Transverse colon (tissue), 4 donors: Measurements from ENCODE around the gene B4GALNT4. TPM values are rescaled to one million over a fixed set of nuclear protein-coding genes. Genes with fewer than 3 reads are reported as not detected.
"Not testable (repeated sequence)": the region's sequence is repeated elsewhere in the genome, so short reads cannot be mapped to it uniquely, and the experiment has no call there.

Experiments
- DNase-seq: peaks from one replicate; pipeline ENCODE4 v3.0.0-alpha.2; 2019
- H3K27ac ChIP-seq, 4 donors: fragments of 200-600 bp; sonication (generic); 2 replicates each; pipeline ENCODE4 v1.5.1; 2016 to 2018; ENCODE audit warnings: inconsistent platforms in 4 of 4
- H3K27me3 ChIP-seq: fragments of 200-600 bp; sonication (generic); 2 replicates; pipeline ENCODE4 v1.5.1; 2017; ENCODE audit warnings: inconsistent platforms
- H3K36me3 ChIP-seq, 4 donors: fragments of 200-600 bp; sonication (generic); 2 replicates each; pipeline ENCODE4 v1.5.1; 2017 to 2019; ENCODE audit warnings: inconsistent platforms in 4 of 4
- H3K4me1 ChIP-seq, 4 donors: fragments of 200-600 bp; sonication (generic); 2 replicates each; pipeline ENCODE4 v1.5.1; 2017 to 2020; ENCODE audit warnings: inconsistent platforms in 4 of 4
- H3K4me3 ChIP-seq, 4 donors: fragments of 200-600 bp; sonication (generic); 1 replicate in 1 of 4; 2 replicates in 3 of 4; pipeline versions ENCODE4 v1.5.1 to v1.6.1; 2017 to 2019; ENCODE audit warnings: inconsistent platforms in 4 of 4
- H3K9me3 ChIP-seq, 2 donors: fragments of 200-600 bp; sonication (generic); 2 replicates each; pipeline ENCODE4 v1.5.1; 2017 to 2019; ENCODE audit warnings: inconsistent platforms in 2 of 2
- CTCF ChIP-seq, 5 experiments: fragments of 200-600 bp in 3 of 5; fragments of 450-650 bp in 2 of 5; sonication (generic) in 3 of 5; IDR thresholded peaks; 1 replicate in 2 of 5; 2 replicates in 3 of 5; pipeline ENCODE4 v1.5.1; 2016 to 2017; ENCODE audit warnings: antibody characterized with exemption in 5 of 5, inconsistent platforms in 3 of 5, mild to moderate bottlenecking in 2 of 5, moderate library complexity in 1 of 5
- EP300 ChIP-seq: sonication (generic); formaldehyde crosslinking; IDR thresholded peaks from one replicate; pipeline ENCODE4 v1.6.1; 2017; ENCODE audit warnings: antibody characterized with exemption, low read depth
- POLR2A ChIP-seq: fragments of 450-650 bp; IDR thresholded peaks from one replicate; pipeline ENCODE4 v1.6.1; 2016; ENCODE audit warnings: antibody characterized with exemption, mild to moderate bottlenecking, moderate library complexity
- POLR2AphosphoS5 ChIP-seq, 3 donors: sonication (generic); formaldehyde crosslinking; IDR thresholded peaks; one replicate each; pipeline ENCODE4 v1.6.1; 2016; ENCODE audit warnings: antibody characterized with exemption in 3 of 3
- WGBS, 2 donors: methylation state at CpG; one replicate each; pipeline ENCODE4 v1.1.5; 2018; ENCODE audit warnings: low coverage in 1 of 2; 5-methylcytosine and 5-hydroxymethylcytosine counted together
- in situ Hi-C, 4 donors: fragments of 200-750 bp; cut with MboI; loops; one replicate each; pipeline versions ENCODE4 v1.15.0 to v1.15.1; 2017; ENCODE audit warnings: low sequenced_read_pairs in 3 of 4, low pct_ligation_motif_present in 1 of 4, low pct_unique_long_range_greater_than_20kb in 1 of 4
- intact Hi-C: fragments of 100-400 bp; cut with DNase I; formaldehyde crosslinking; loops from one replicate; pipeline ENCODE4 v1.15.1; 2023; ENCODE audit warnings: low total_unique reads
- total RNA-seq, 4 donors: library from RNA; depleted of rRNA; stranded (reverse); fragments of >200 nt; gene quantifications; one replicate each; pipeline ENCODE4 v1.1.0, GENCODE V29; 2016

Gene B4GALNT4
- total RNA-seq, 4 donors from 2014 or later = 0.82 to 3.0 (median 1.3) TPM; not detected in 1

- H3K9me3 ChIP-seq = no peaks in the 10 kb centered on the region
- peaks cover 21% of the 10 kb centered on the region for H3K27me3 ChIP-seq
- no peaks in the 10 kb centered on the region for H3K36me3 ChIP-seq
- DNase-seq = no peak
- in situ Hi-C loops = no loop called here
- H3K4me1 ChIP-seq = peaks cover 0 to 20% (median 7%) of the 10 kb centered on the region in 4 donors
- intact Hi-C loops = no loop called here
- 91% methylated on average over 20 of the region's 21 CpGs; no CpG with 5 or more reads in 1 of the 2 donors for WGBS, 2 donors
- H3K27ac ChIP-seq = no peak overlapping the region
- H3K4me3 ChIP-seq = no peak overlapping the region
- TF ChIP-seq CTCF (IDR thresholded peaks at IDR 0.05) = no peak
- TF ChIP-seq POLR2A = no peak
- TF ChIP-seq EP300 = no peak
- TF ChIP-seq POLR2AphosphoS5 (IDR thresholded peaks at IDR 0.05) = no peak
Observed at GRCh38 chr11:420911-421321, 51.6 kb downstream of the B4GALNT4 start.

- TF ChIP-seq POLR2A (no peak), POLR2AphosphoS5 (IDR thresholded peaks at IDR 0.05) (no peak), EP300 (no peak), CTCF (IDR thresholded peaks at IDR 0.05) (no peak)
- Histone ChIP-seq H3K9me3 (no peaks in the 10 kb centered on the region), H3K27ac (no peak overlapping the region), H3K4me1 (peaks cover 0 to 7% (median 5%) of the 10 kb centered on the region in 4 donors), H3K36me3 (no peaks in the 10 kb centered on the region), H3K27me3 (peaks cover 15% of the 10 kb centered on the region), H3K4me3 (no peak overlapping the region)
- intact Hi-C loops (no loop called here), in situ Hi-C loops (no loop called here)
- 74 to 89% methylated on average over 6 to 10 of the region's 10 CpGs for WGBS, 2 donors
- DNase-seq = no peak
Observed at GRCh38 chr11:422249-422656, 53.0 kb downstream of the B4GALNT4 start.

GRCh38 chr11:424232-424631 is 54.9 kb downstream of the B4GALNT4 start:
- Histone ChIP-seq H3K4me3 (no peak overlapping the region), H3K27ac (no peak overlapping the region), H3K9me3 (no peaks in the 10 kb centered on the region), H3K36me3 (no peaks in the 10 kb centered on the region), H3K27me3 (peaks cover 9% of the 10 kb centered on the region), H3K4me1 (no peaks in the 10 kb centered on the region)
- WGBS, 2 donors = 84 to 90% methylated on average over 4 of the region's 4 CpGs
- no peak for TF ChIP-seq EP300
- in situ Hi-C loops (no loop called here), intact Hi-C loops (no loop called here)
- DNase-seq = no peak

- H3K27ac ChIP-seq, DNase-seq, H3K36me3 ChIP-seq, H3K4me3 ChIP-seq, in situ Hi-C loops, H3K4me1 ChIP-seq, intact Hi-C loops, H3K27me3 ChIP-seq, H3K9me3 ChIP-seq: not testable (repeated sequence)
- WGBS, 2 donors = 64 to 82% methylated on average over 3 to 22 of the region's 45 CpGs
Observed at GRCh38 chr11:424766-425165, 55.5 kb downstream of the B4GALNT4 start.

- Histone ChIP-seq H3K27me3 (peaks cover 9% of the 10 kb centered on the region), H3K36me3 (no peaks in the 10 kb centered on the region), H3K4me3 (no peak overlapping the region), H3K4me1 (no peaks in the 10 kb centered on the region), H3K9me3 (no peaks in the 10 kb centered on the region), H3K27ac (no peak overlapping the region)
- intact Hi-C loops (no loop called here), in situ Hi-C loops (no loop called here)
- DNase-seq = no peak
- WGBS, 2 donors = 59 to 86% methylated on average over 4 of the region's 4 CpGs
- TF ChIP-seq EP300 = no peak
- no peak for TF ChIP-seq POLR2A
- TF ChIP-seq CTCF (IDR thresholded peaks at IDR 0.05) = no peak
- TF ChIP-seq POLR2AphosphoS5 (IDR thresholded peaks at IDR 0.05) = no peak
Observed at GRCh38 chr11:425301-425700, 56.0 kb downstream of the B4GALNT4 start.
